Bronchial epithelial cell (primary cell): Measurements from ENCODE around the gene HOXC5. TPM values are rescaled to one million over a fixed set of nuclear protein-coding genes. Genes with fewer than 3 reads are reported as not detected.

Experiments used
- DNase-seq: peaks from one replicate; pipeline ENCODE4 v3.0.0-alpha.2; 2010; ENCODE audit warnings: low read depth
- FAIRE-seq: peaks from 2 replicates; lab custom pipeline; 2011; peaks lifted over from hg19 to GRCh38; lab: Jason Lieb, UNC
- H3K27me3 ChIP-seq: 2 replicates; pipeline ENCODE4 v1.5.1; 2011; ENCODE audit warnings: low read length; ENCODE audit not compliant: control insufficient read depth, insufficient read depth
- H3K36me3 ChIP-seq: 2 replicates; pipeline ENCODE4 v1.5.1; 2011; ENCODE audit warnings: low read length; ENCODE audit not compliant: control insufficient read depth, insufficient read depth
- H3K4me3 ChIP-seq: 2 replicates; pipeline ENCODE4 v1.5.1; 2011; ENCODE audit warnings: mild to moderate bottlenecking, low read depth, low read length, control low read depth
- CTCF ChIP-seq: IDR thresholded peaks from 2 replicates; pipeline ENCODE4 v1.5.1; 2011; ENCODE audit warnings: mild to moderate bottlenecking, moderate library complexity, low read length, control low read depth, inconsistent platforms; ENCODE audit not compliant: insufficient read depth, severe bottlenecking
- total RNA-seq: library from RNA; depleted of rRNA; stranded (reverse); fragments of >200 nt; gene quantifications from 2 replicates; pipeline ENCODE4 v1.2.1, GENCODE V29; 2014

Gene HOXC5
- total RNA-seq, 1 donor from 2014 or later, result not detected

GRCh38 chr12:54020591-54021405 is 12.1 kb upstream of the HOXC5 start:
- DNase-seq (no peak), FAIRE-seq (no peak)

GRCh38 chr12:54021432-54022013 is 11.3 kb upstream of the HOXC5 start:
- no peaks in the 10 kb centered on the region for H3K36me3 ChIP-seq
- FAIRE-seq (no peak), DNase-seq (peak; percentile 6)
- TF ChIP-seq CTCF, result peak; percentile 37
- peaks cover 61% of the 10 kb centered on the region for H3K27me3 ChIP-seq
- no peak overlapping the region for H3K4me3 ChIP-seq

More at GRCh38 chr12:54020591-54021405, 12.1 kb upstream of the HOXC5 start:
- no peak for TF ChIP-seq CTCF
- peaks cover 60% of the 10 kb centered on the region for H3K27me3 ChIP-seq
- H3K36me3 ChIP-seq, result no peaks in the 10 kb centered on the region
- no peak overlapping the region for H3K4me3 ChIP-seq

GRCh38 chr12:54022960-54023884 is 9.6 kb upstream of the HOXC5 start:
- H3K4me3 ChIP-seq, result no peak overlapping the region
- H3K36me3 ChIP-seq, result no peaks in the 10 kb centered on the region
- FAIRE-seq (no peak), DNase-seq (no peak)
- peaks cover 64% of the 10 kb centered on the region for H3K27me3 ChIP-seq
- no peak for TF ChIP-seq CTCF

- H3K4me3 ChIP-seq, result no peak overlapping the region
- DNase-seq, result no peak
- FAIRE-seq, result no peak
- TF ChIP-seq CTCF, result no peak
- H3K36me3 ChIP-seq, result no peaks in the 10 kb centered on the region
- H3K27me3 ChIP-seq, result peaks cover 68% of the 10 kb centered on the region
Observed at GRCh38 chr12:54024127-54024526, 8.7 kb upstream of the HOXC5 start.

- FAIRE-seq (no peak), DNase-seq (no peak)
- Histone ChIP-seq H3K27me3 (peaks cover 72% of the 10 kb centered on the region), H3K36me3 (no peaks in the 10 kb centered on the region), H3K4me3 (no peak overlapping the region)
- TF ChIP-seq CTCF, result no peak
Observed at GRCh38 chr12:54024581-54025305, 8.1 kb upstream of the HOXC5 start.
